ENCODE results near the gene ASRGL1.

The ASRGL1 gene

GRCh38 chr11:62439785-62440602 lies 102.7 kb downstream of the ASRGL1 start:
- no peaks in the 10 kb centered on the region for H3K9me3 Mint-ChIP-seq
- DNase-seq (ENCODE audit: low spot score) = no peak
- H3K27ac Mint-ChIP-seq = no peak overlapping the region
- H3K4me3 Mint-ChIP-seq = no peak overlapping the region
- peaks cover 2% of the 10 kb centered on the region for H3K27me3 Mint-ChIP-seq (ENCODE audit: low read depth)
- no peaks in the 10 kb centered on the region for H3K36me3 Mint-ChIP-seq (ENCODE audit: low read depth)
- H3K4me1 Mint-ChIP-seq (ENCODE audit: low read depth) = peaks cover 22% of the 10 kb centered on the region

All from T-helper 2 cell treated with Interferon-gamma antibody and Interleukin-4, amounts not matched to agents 5 μg/mL and 100 μg/mL, for 36 hours (primary cell).